RWPE2 (cell line): Measurements from ENCODE around the gene MAP2.
A peak's percentile ranks its signal among the peaks of the same experiment; 100 is the strongest.

Source experiments
- ATAC-seq: fragments of 200-7000 bp; cut with Tn5 transposase; 3 replicates; pipeline ENCODE4 v1.9.1; 2021; ENCODE audit warnings: low read depth
- DNase-seq: peaks from one replicate; pipeline ENCODE4 v3.0.0-alpha.2; 2020; ENCODE audit warnings: low spot score
- H3K27ac ChIP-seq: fragments of 450-650 bp; 2 replicates; pipeline ENCODE4 v1.5.1; 2017; ENCODE audit warnings: mild to moderate bottlenecking; ENCODE audit not compliant: poor library complexity, severe bottlenecking
- H3K27me3 ChIP-seq: fragments of 250-450 bp; sonication (Bioruptor Pico); 2 replicates; pipeline ENCODE4 v1.5.1; 2021; ENCODE audit warnings: mild to moderate bottlenecking, moderate library complexity; ENCODE audit not compliant: insufficient read depth, poor library complexity, severe bottlenecking
- H3K36me3 ChIP-seq: fragments of 250-450 bp; sonication (Bioruptor Pico); 2 replicates; pipeline ENCODE4 v1.5.1; 2020; ENCODE audit warnings: low read depth, mild to moderate bottlenecking, moderate library complexity
- H3K4me1 ChIP-seq: fragments of 250-450 bp; sonication (Bioruptor Pico); 2 replicates; pipeline ENCODE4 v1.5.1; 2021; ENCODE audit warnings: mild to moderate bottlenecking, moderate library complexity; ENCODE audit not compliant: insufficient read depth, poor library complexity, severe bottlenecking
- H3K4me3 ChIP-seq: fragments of 250-450 bp; sonication (Bioruptor Pico); 2 replicates; pipeline ENCODE4 v1.5.1; 2021; ENCODE audit warnings: mild to moderate bottlenecking, moderate library complexity; ENCODE audit not compliant: severe bottlenecking
- H3K9me3 ChIP-seq: fragments of 250-450 bp; sonication (Bioruptor Pico); 2 replicates; pipeline ENCODE4 v1.5.1; 2021; ENCODE audit warnings: mild to moderate bottlenecking, moderate library complexity; ENCODE audit not compliant: severe bottlenecking
- TF ChIP-seq, protein P1 (sequence below): fragments of 450-650 bp; IDR thresholded peaks from one replicate; pipeline ENCODE4 v1.5.1; 2017; ENCODE audit warnings: mild to moderate bottlenecking, moderate library complexity; ENCODE audit not compliant: poor library complexity, severe bottlenecking

The MAP2 gene, protein sequence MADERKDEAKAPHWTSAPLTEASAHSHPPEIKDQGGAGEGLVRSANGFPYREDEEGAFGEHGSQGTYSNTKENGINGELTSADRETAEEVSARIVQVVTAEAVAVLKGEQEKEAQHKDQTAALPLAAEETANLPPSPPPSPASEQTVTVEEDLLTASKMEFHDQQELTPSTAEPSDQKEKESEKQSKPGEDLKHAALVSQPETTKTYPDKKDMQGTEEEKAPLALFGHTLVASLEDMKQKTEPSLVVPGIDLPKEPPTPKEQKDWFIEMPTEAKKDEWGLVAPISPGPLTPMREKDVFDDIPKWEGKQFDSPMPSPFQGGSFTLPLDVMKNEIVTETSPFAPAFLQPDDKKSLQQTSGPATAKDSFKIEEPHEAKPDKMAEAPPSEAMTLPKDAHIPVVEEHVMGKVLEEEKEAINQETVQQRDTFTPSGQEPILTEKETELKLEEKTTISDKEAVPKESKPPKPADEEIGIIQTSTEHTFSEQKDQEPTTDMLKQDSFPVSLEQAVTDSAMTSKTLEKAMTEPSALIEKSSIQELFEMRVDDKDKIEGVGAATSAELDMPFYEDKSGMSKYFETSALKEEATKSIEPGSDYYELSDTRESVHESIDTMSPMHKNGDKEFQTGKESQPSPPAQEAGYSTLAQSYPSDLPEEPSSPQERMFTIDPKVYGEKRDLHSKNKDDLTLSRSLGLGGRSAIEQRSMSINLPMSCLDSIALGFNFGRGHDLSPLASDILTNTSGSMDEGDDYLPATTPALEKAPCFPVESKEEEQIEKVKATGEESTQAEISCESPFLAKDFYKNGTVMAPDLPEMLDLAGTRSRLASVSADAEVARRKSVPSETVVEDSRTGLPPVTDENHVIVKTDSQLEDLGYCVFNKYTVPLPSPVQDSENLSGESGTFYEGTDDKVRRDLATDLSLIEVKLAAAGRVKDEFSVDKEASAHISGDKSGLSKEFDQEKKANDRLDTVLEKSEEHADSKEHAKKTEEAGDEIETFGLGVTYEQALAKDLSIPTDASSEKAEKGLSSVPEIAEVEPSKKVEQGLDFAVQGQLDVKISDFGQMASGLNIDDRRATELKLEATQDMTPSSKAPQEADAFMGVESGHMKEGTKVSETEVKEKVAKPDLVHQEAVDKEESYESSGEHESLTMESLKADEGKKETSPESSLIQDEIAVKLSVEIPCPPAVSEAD (N-terminal part only)

DNA sequence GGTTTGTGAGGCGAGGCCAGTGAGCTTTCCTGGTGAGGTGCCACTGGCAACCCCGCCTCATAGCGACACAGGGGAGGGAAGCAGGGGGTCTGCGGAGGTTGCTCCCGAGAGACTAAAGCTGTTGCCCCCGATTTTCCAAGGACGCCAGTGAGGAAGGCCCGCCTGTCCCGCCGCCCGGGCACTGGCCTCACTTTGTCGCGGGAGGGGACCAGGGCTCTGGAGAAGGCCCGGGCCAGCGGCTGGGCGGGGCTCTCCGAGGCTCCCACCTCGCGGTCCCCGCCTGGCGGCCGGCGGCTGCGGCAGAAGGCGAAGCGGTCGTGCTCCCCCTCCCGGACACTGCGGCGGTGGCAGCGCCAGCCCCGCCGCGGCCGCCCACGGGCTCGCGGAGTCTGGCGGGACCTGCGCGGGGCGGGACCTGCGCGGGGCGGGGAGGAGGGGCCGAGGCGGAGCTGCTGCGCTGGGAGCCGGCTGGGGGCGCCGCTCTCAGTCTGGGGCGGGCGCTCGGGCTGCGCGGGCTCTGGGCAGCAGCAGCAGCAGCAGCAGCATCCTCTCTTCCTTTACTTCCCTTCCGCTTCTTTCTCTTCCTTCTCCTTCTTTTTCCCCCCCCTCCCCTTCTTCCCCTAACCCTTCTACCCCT is at the start of gene MAP2:
MAP2 (plus strand) TSS at position 486 of the 637 bp plus-strand sequence. CDS start 229,124 bp downstream, outside the sequence.
- peak within 1 kb of the TSS; percentile 51 for H3K4me3 ChIP-seq
- no peak within 1 kb of the TSS for H3K27ac ChIP-seq
- TF ChIP-seq, protein P1, sequence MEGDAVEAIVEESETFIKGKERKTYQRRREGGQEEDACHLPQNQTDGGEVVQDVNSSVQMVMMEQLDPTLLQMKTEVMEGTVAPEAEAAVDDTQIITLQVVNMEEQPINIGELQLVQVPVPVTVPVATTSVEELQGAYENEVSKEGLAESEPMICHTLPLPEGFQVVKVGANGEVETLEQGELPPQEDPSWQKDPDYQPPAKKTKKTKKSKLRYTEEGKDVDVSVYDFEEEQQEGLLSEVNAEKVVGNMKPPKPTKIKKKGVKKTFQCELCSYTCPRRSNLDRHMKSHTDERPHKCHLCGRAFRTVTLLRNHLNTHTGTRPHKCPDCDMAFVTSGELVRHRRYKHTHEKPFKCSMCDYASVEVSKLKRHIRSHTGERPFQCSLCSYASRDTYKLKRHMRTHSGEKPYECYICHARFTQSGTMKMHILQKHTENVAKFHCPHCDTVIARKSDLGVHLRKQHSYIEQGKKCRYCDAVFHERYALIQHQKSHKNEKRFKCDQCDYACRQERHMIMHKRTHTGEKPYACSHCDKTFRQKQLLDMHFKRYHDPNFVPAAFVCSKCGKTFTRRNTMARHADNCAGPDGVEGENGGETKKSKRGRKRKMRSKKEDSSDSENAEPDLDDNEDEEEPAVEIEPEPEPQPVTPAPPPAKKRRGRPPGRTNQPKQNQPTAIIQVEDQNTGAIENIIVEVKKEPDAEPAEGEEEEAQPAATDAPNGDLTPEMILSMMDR, result peak; percentile 96
- no peaks in the 10 kb centered on the region for H3K36me3 ChIP-seq
- ATAC-seq (peak; percentile 88), DNase-seq (peak; percentile 68)
- H3K27me3 ChIP-seq, result no peaks in the 10 kb centered on the region
- no peaks in the 10 kb centered on the region for H3K9me3 ChIP-seq
- no peaks in the 10 kb centered on the region for H3K4me1 ChIP-seq

DNA sequence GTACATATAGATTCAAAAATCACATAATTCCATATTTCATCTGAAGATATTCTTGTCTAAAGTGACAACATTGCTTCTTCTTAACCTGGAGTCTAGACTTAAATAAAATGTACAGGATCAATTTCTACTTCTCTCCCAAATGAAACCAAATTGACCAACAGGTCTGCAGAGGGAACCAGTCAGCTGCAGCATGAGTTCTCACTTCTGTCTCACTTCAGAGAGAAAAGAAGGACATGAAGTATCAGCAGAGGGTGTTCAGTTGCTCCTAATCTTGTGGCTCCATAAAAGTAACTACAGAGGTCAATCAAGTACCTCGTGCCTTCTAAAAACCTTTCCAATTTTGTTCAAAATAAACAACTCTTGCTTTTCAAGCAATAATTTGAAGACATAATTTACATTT is 47.2 kb upstream of the MAP2 start:
- DNase-seq (no peak), ATAC-seq (no peak)
- Histone ChIP-seq H3K36me3 (no peaks in the 10 kb centered on the region), H3K27ac (no peak overlapping the region), H3K4me3 (no peak overlapping the region), H3K27me3 (no peaks in the 10 kb centered on the region), H3K4me1 (peaks cover 5% of the 10 kb centered on the region), H3K9me3 (peaks cover 3% of the 10 kb centered on the region)
- TF ChIP-seq, protein P1, result no peak

DNA sequence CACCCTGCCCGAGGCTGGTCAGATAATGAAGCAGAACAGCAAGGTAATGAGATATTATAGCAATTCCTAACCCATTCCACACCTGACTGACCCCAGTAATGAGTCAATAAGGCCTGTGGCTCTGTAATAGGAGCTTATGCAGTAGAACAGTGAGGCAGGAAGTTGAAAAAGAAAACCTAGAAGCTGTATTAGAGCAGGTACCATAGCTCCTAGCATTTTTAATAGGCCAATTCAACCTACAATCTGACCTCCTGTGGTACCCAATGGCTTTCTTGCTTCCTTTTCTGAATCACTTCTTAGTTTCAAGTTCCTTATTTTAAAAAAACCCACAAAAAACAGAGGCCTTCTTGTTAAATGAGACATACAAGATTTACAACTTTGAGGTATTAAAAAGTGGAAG is 43.6 kb upstream of the MAP2 start:
- peak; percentile 69 for ATAC-seq
- Histone ChIP-seq H3K27me3 (no peaks in the 10 kb centered on the region), H3K27ac (no peak overlapping the region), H3K4me1 (peaks cover 23% of the 10 kb centered on the region), H3K36me3 (no peaks in the 10 kb centered on the region), H3K9me3 (peaks cover 3% of the 10 kb centered on the region), H3K4me3 (no peak overlapping the region)
- no peak for DNase-seq
- TF ChIP-seq, protein P1, result no peak

DNA sequence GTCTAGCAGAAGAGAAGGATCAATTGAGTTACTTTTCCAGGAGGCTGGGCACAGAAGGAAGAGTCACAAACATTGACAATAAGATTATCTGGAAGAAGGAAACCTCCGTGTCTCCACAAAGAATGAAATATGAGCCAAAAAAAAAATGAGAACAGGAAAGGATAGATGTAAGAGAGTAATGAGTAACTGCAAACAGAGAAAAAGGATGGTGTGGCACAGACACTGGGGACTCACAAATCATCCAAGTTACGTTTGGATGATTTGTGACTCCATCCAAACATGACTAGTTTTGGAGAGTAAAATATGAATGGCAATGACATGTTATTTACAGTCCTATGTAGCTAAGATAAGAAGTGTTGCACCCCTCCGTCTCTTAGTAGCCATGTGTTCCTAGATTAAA is 42.8 kb upstream of the MAP2 start:
- H3K27me3 ChIP-seq, result no peaks in the 10 kb centered on the region
- H3K27ac ChIP-seq, result no peak overlapping the region
- H3K9me3 ChIP-seq, result peaks cover 3% of the 10 kb centered on the region
- no peaks in the 10 kb centered on the region for H3K36me3 ChIP-seq
- peaks cover 23% of the 10 kb centered on the region for H3K4me1 ChIP-seq
- ATAC-seq, result no peak
- TF ChIP-seq, protein P1, result no peak
- DNase-seq, result no peak
- H3K4me3 ChIP-seq, result no peak overlapping the region
